NCI-H526 treated with DMSO at 0.1 percent for 48 hours (cell line): ENCODE data around the gene PSAPL1.
"Not testable (repeated sequence)": the region's sequence is repeated elsewhere in the genome, so short reads cannot be mapped to it uniquely, and the experiment has no call there.

ENCODE experiments used
- DNase-seq: peaks from one replicate; lab custom pipeline; 2025; lab: John Stamatoyannopoulos, UW

Gene PSAPL1

GRCh38 chr4:7458477-7458876, 23.7 kb upstream of the PSAPL1 start:
- no peak for DNase-seq

GRCh38 chr4:7458066-7458425, 23.3 kb upstream of the PSAPL1 start:
- no peak for DNase-seq

- no peak for DNase-seq
Measured at GRCh38 chr4:7457201-7458065, 22.7 kb upstream of the PSAPL1 start.

- not testable (repeated sequence) for DNase-seq
Measured at GRCh38 chr4:7452802-7453201, 18.1 kb upstream of the PSAPL1 start.

- no peak for DNase-seq
Measured at GRCh38 chr4:7451800-7452199, 17.1 kb upstream of the PSAPL1 start.

DNA sequence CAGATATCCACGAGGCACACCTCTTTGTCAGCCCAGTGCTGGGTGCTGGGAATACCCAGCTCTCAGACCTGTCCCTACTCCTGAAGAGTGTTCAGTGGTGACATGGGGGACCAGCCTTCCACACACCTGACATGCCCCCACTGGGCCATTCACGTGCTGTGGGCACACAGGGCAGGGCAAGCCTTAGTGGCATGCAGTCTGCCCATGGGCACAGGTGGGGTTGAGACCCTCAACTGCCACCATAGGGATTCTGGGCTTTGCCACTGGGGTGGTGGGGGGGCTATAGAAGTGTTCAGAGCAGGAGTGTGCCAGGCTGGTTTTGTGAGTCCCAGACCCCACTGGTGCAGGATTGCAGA, 16.7 kb upstream of the PSAPL1 start:
- DNase-seq, result no peak

DNA sequence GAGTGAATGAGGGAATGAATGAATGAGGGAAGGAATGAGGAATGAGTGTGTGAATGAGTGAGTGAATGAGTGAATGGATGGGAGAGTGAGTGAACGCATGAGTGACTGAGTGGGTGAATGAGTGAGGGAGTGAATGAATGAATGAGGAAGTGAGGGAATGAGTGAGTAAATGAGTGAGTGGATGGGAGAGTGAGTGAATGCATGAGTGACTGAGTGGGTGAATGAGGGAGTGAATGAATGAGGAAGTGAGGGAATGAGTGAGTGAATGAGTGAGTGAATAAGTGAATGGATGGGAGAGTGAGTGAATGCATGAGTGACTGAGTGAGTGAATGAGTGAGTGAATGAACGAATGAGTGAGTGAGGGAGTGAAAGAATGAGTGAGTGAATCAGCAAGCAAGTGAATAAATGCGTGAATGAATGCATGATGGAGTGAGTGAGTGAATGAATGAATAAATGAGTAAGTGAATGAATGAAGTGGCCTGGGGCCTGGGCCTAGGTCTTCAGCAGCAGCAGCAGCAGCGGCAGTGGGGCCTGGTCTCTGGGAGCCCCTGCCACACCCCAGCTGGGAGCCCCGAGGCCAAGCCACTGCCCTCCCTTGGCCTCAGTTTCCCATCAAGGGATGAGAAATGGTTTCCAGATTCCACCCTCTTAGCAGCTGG, 16.2 kb upstream of the PSAPL1 start:
- DNase-seq, result no peak

GRCh38 chr4:7448036-7448435, 13.3 kb upstream of the PSAPL1 start:
- no peak for DNase-seq

DNA sequence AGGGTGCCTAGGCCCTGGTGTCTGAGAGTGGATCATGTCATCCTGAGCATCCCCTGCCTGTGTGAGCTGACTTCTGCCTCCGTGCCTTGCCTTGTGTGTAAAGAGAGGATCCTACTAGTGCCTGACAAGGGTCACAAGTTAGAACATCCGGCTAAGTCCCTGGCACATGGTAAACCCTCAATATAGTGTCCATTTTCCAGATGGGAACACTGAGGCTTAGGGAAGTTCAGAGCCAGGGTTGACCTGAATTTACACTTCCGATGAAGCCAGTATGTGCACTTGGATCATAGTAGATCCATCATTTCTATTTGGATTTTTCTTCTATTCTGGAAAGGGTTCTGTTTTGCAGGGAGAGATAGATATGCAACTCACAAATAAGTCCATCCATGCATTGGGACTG, 12.5 kb upstream of the PSAPL1 start:
- no peak for DNase-seq

GRCh38 chr4:7444731-7445130, 10.0 kb upstream of the PSAPL1 start:
- no peak for DNase-seq

GRCh38 chr4:7444314-7444713, 9.6 kb upstream of the PSAPL1 start:
- DNase-seq, result no peak

- no peak for DNase-seq
Measured at GRCh38 chr4:7442574-7443162, 7.9 kb upstream of the PSAPL1 start.

DNA sequence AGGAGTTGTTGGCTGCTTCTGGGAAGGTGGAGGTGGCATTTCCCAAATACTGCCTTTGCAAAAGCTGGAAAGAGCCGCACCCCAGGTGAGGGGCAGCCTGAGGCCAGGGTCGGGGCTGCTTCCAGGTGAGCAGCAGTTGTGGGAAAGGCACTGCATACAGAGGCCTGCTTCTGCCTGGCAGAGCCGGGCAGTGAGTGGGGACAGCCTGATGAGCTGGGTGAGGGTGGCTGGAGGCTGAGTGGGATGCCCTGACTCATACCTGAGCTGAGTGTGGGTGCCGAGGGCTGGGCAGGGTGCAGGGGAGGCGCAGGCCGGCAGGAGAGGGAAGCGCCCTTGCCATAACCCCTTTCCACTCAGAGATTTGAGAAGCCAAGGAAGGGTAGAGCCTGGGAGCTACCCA, 6.5 kb upstream of the PSAPL1 start:
- no peak for DNase-seq

GRCh38 chr4:7439699-7440098, 5.0 kb upstream of the PSAPL1 start:
- DNase-seq, result no peak

- DNase-seq, result no peak
Measured at GRCh38 chr4:7436256-7436655, 1.5 kb upstream of the PSAPL1 start.

- no peak for DNase-seq
Measured at GRCh38 chr4:7435471-7436061, 836 bp upstream of the PSAPL1 start.

- no peak for DNase-seq
Measured at GRCh38 chr4:7434141-7434765, 477 bp downstream of the PSAPL1 start.

GRCh38 chr4:7433376-7434140, 1.2 kb downstream of the PSAPL1 start:
- DNase-seq, result no peak

GRCh38 chr4:7432531-7433375, 2.0 kb downstream of the PSAPL1 start:
- DNase-seq, result no peak

DNA sequence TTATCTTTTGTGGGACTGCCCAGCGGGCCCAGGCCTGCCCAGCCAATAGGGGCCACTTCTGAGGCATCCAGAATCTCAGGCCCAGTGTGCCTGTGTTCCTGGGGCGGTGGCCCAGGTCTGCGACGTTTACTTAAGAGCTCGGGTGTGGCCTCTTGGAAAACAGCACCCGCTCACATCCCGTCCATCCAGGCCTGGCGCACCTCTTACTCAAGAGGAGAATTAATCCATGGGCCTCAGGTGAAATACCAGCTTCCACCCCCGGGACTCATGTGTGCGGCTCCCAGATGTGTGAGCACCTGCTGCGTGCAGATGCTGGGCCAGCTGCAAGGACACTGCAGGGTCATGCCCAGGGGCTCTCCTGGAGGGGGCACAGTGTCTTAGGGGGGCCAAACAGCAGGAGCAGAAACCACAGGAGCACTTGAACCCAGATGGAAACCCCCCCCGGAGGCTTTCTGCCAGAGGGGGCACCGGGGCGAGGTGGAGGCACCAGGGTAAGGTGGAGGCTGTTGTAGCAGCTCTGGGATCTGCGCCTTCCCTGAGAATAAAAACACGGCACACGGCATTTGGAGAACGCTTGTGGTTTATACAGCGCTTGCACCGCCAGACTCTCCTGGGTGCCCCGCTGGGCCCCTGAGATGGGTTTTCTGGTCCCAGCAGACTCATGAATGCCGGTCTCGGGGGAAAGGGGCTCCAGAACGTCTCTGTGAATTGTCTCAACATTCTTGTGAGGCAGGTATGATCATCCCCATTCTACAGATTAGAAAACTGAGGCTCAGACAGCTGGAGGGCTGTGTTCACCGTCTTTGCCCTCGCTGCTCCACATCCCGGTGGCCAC, 2.8 kb downstream of the PSAPL1 start:
- DNase-seq, result no peak
